OCI-LY7 (cell line): ENCODE measurements around the gene TEX55.

Experiments used
- EZH2phosphoT487 ChIP-seq: fragments of 200-600 bp; sonication (generic); IDR thresholded peaks from 2 replicates; pipeline ENCODE4 v1.6.1; 2018; ENCODE audit warnings: low read depth, borderline replicate concordance, mild to moderate bottlenecking, mixed run types, antibody characterized with exemption, low read length, moderate library complexity, mixed read lengths
- TF ChIP-seq, protein P1 (sequence below): fragments of 200-600 bp; sonication (generic); conservative IDR thresholded peaks from 2 replicates; pipeline ENCODE4 v1.5.1; 2014; ENCODE audit warnings: mild to moderate bottlenecking, antibody characterized with exemption, low read length, moderate library complexity, mixed read lengths

DNA sequence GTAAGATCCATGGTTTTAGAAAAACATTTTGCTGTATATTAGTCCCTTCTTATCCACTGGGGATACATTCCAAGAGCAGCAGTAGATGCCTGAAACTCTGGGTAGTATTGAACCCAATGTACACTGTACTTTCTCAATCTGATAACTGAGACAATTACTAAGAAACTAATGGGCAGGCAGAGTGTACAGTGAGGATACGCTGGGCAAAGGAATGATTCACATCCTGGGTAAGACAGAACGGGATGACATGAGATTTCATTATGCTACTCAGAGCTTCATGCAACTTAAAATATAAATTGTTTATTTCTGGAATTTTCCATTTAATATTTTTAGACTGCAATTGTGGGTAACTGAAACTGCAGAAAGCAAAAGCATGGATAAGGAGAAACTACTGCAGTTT is 46.2 kb upstream of the TEX55 start:
- TF ChIP-seq, protein P1, sequence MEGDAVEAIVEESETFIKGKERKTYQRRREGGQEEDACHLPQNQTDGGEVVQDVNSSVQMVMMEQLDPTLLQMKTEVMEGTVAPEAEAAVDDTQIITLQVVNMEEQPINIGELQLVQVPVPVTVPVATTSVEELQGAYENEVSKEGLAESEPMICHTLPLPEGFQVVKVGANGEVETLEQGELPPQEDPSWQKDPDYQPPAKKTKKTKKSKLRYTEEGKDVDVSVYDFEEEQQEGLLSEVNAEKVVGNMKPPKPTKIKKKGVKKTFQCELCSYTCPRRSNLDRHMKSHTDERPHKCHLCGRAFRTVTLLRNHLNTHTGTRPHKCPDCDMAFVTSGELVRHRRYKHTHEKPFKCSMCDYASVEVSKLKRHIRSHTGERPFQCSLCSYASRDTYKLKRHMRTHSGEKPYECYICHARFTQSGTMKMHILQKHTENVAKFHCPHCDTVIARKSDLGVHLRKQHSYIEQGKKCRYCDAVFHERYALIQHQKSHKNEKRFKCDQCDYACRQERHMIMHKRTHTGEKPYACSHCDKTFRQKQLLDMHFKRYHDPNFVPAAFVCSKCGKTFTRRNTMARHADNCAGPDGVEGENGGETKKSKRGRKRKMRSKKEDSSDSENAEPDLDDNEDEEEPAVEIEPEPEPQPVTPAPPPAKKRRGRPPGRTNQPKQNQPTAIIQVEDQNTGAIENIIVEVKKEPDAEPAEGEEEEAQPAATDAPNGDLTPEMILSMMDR = no peak
- no peak for TF ChIP-seq EZH2phosphoT487
